IMR-90 (cell line): ENCODE measurements around the gene PITRM1. TPM values are rescaled to one million over a fixed set of nuclear protein-coding genes. Genes with fewer than 3 reads are reported as not detected.
A peak's percentile ranks its signal among the peaks of the same experiment; 100 is the strongest.

ENCODE experiments used
- ATAC-seq: fragments of 200-7000 bp; cut with Tn5 transposase; 2 replicates; pipeline ENCODE4 v1.9.1; 2020; ENCODE audit warnings: low read depth, mild to moderate bottlenecking, moderate library complexity
- BruUV-seq: library from RNA; stranded (reverse); fragments of 400-500 nt; replicated peaks from 2 replicates; lab custom pipeline; 2021; lab: Mats Ljungman, UMichigan
- CTCF ChIA-PET: fragments of 300-600 bp; formaldehyde crosslinking; extraction: SDS; loops from one replicate; lab custom pipeline; 2021; ENCODE audit warnings: antibody characterized with exemption; lab: Yijun Ruan, JAX
- POLR2A ChIA-PET: fragments of 300-600 bp; sonication (Branson Sonifier 250); formaldehyde crosslinking; loops from one replicate; lab custom pipeline; 2022; ENCODE audit warnings: antibody characterized with exemption; ENCODE audit not compliant: unreplicated experiment; lab: Charles Lee
- DNase-seq: peaks from one replicate; pipeline ENCODE4 v3.0.0; 2013
- H2AFZ ChIP-seq: replicated peaks from 2 replicates; pipeline ENCODE3; 2013; ENCODE audit warnings: low read length, mild to moderate bottlenecking; ENCODE audit not compliant: poor library complexity
- H2AK5ac ChIP-seq: 2 replicates; pipeline ENCODE4 v1.6.1; 2013; ENCODE audit warnings: low read depth, low read length, inconsistent platforms
- H2AK9ac ChIP-seq: replicated peaks from 2 replicates; pipeline ENCODE3; 2013; ENCODE audit warnings: mild to moderate bottlenecking, low read depth, low read length, moderate library complexity; ENCODE audit not compliant: poor library complexity
- H2BK120ac ChIP-seq: 2 replicates; pipeline ENCODE4 v1.6.1; 2013; ENCODE audit warnings: low read depth, low read length, inconsistent platforms
- H2BK15ac ChIP-seq: 3 replicates; pipeline ENCODE4 v1.6.1; 2013; ENCODE audit warnings: low read depth, low read length, inconsistent platforms
- H2BK20ac ChIP-seq: 2 replicates; pipeline ENCODE4 v1.6.1; 2013; ENCODE audit warnings: low read depth, mild to moderate bottlenecking, inconsistent platforms, low read length, moderate library complexity
- H2BK5ac ChIP-seq: 2 replicates; pipeline ENCODE4 v1.6.1; 2013; ENCODE audit warnings: mild to moderate bottlenecking, low read depth, low read length, inconsistent platforms; ENCODE audit not compliant: poor library complexity, severe bottlenecking
- H3K14ac ChIP-seq: replicated peaks from 2 replicates; pipeline ENCODE4 v1.6.1; 2013; ENCODE audit warnings: low read depth, low read length, inconsistent platforms
- H3K18ac ChIP-seq: 2 replicates; pipeline ENCODE4 v1.6.1; 2013; ENCODE audit warnings: low read depth, low read length, control low read depth
- H3K23ac ChIP-seq: 2 replicates; pipeline ENCODE4 v1.6.1; 2013; ENCODE audit warnings: low read depth, low read length, inconsistent platforms
- H3K27ac ChIP-seq: 2 replicates; pipeline ENCODE4 v1.5.1; 2013; ENCODE audit warnings: mild to moderate bottlenecking, control low read depth, low read length; ENCODE audit not compliant: insufficient read depth
- H3K27me3 ChIP-seq: 2 replicates; pipeline ENCODE4 v1.6.1; 2013; ENCODE audit warnings: low read length; ENCODE audit not compliant: control insufficient read depth, insufficient read depth
- H3K36me3 ChIP-seq: 2 replicates; pipeline ENCODE4 v1.6.1; 2013; ENCODE audit warnings: low read length, mixed read lengths; ENCODE audit not compliant: control insufficient read depth, insufficient read depth
- H3K4ac ChIP-seq: 2 replicates; pipeline ENCODE4 v1.6.1; 2013; ENCODE audit warnings: low read depth, low read length, inconsistent platforms
- H3K4me1 ChIP-seq: 2 replicates; pipeline ENCODE4 v1.6.1; 2013; ENCODE audit warnings: low read length, mixed read lengths; ENCODE audit not compliant: control insufficient read depth, insufficient read depth
- H3K4me2 ChIP-seq: 2 replicates; pipeline ENCODE4 v1.6.1; 2013; ENCODE audit warnings: low read depth, mild to moderate bottlenecking, control low read depth, low read length, moderate library complexity
- H3K4me3 ChIP-seq: 2 replicates; pipeline ENCODE4 v1.5.1; 2013; ENCODE audit warnings: low read depth, mild to moderate bottlenecking, control low read depth, low read length, moderate library complexity; ENCODE audit not compliant: insufficient read depth
- H3K56ac ChIP-seq: 2 replicates; pipeline ENCODE4 v1.6.1; 2013; ENCODE audit warnings: low read length, inconsistent platforms; ENCODE audit not compliant: insufficient read depth; ENCODE audit errors: extremely low read depth
- H3K79me1 ChIP-seq, 2 experiments: 2 replicates each; pipeline ENCODE4 v1.6.1; 2013; ENCODE audit warnings: low read length in 2 of 2, inconsistent platforms in 1 of 2, low read depth in 1 of 2
- H3K9ac ChIP-seq: 2 replicates; pipeline ENCODE4 v1.6.1; 2013; ENCODE audit warnings: low read depth, low read length, control low read depth
- H3K9me1 ChIP-seq: 2 replicates; pipeline ENCODE4 v1.6.1; 2013; ENCODE audit warnings: low read length, inconsistent platforms; ENCODE audit not compliant: insufficient read depth
- H3K9me3 ChIP-seq: 2 replicates; pipeline ENCODE4 v1.6.1; 2013; ENCODE audit warnings: low read length; ENCODE audit not compliant: control insufficient read depth, insufficient read depth
- H4K20me1 ChIP-seq: 2 replicates; pipeline ENCODE4 v1.6.1; 2013; ENCODE audit warnings: low read length, inconsistent platforms; ENCODE audit not compliant: insufficient read depth
- H4K5ac ChIP-seq: 2 replicates; pipeline ENCODE4 v1.6.1; 2013; ENCODE audit warnings: mild to moderate bottlenecking, low read depth, low read length, control low read depth
- H4K8ac ChIP-seq, 2 experiments: 2 replicates each; pipeline ENCODE4 v1.6.1; 2013; ENCODE audit warnings: low read depth in 2 of 2, low read length in 2 of 2, control low read depth in 1 of 2, inconsistent platforms in 1 of 2
- H4K91ac ChIP-seq: 2 replicates; pipeline ENCODE4 v1.6.1; 2013; ENCODE audit warnings: low read depth, low read length, inconsistent platforms; ENCODE audit not compliant: insufficient read depth
- BHLHE40 ChIP-seq: fragments of 150-350 bp; IDR thresholded peaks from 2 replicates; pipeline ENCODE4 v1.6.1; 2016; ENCODE audit warnings: mild to moderate bottlenecking, low read depth, low read length
- CEBPB ChIP-seq: IDR thresholded peaks from 2 replicates; pipeline ENCODE4 v1.6.1; 2012; ENCODE audit warnings: low read depth, low read length, improper control_type of control experiment
- CHD1 ChIP-seq: IDR thresholded peaks from 2 replicates; pipeline ENCODE4 v1.6.1; 2012; ENCODE audit warnings: low read depth, low read length, improper control_type of control experiment
- FOS ChIP-seq: fragments of 150-350 bp; IDR thresholded peaks from 2 replicates; pipeline ENCODE4 v1.6.1; 2016; ENCODE audit warnings: low read depth, low read length
- MAFK ChIP-seq: IDR thresholded peaks from 2 replicates; pipeline ENCODE4 v1.6.1; 2012; ENCODE audit warnings: low read depth, low read length, improper control_type of control experiment
- MAZ ChIP-seq: IDR thresholded peaks from 2 replicates; pipeline ENCODE4 v1.6.1; 2012; ENCODE audit warnings: low read depth, mild to moderate bottlenecking, low read length, improper control_type of control experiment, moderate library complexity, borderline replicate concordance
- NFE2L2 ChIP-seq: fragments of 150-350 bp; IDR thresholded peaks from 2 replicates; pipeline ENCODE4 v1.6.1; 2016; ENCODE audit warnings: low read depth, mild to moderate bottlenecking, low read length
- POLR2A ChIP-seq: IDR thresholded peaks from 2 replicates; pipeline ENCODE4 v1.6.1; 2012; ENCODE audit warnings: mild to moderate bottlenecking, low read depth, low read length
- RAD21 ChIP-seq: IDR thresholded peaks from 2 replicates; pipeline ENCODE4 v1.6.1; 2012; ENCODE audit warnings: low read length, improper control_type of control experiment
- RFX5 ChIP-seq: IDR thresholded peaks from 2 replicates; pipeline ENCODE4 v1.8.0; 2012; ENCODE audit warnings: low read depth, mild to moderate bottlenecking, low read length, moderate library complexity
- SMC3 ChIP-seq: fragments of 150-350 bp; IDR thresholded peaks from 2 replicates; pipeline ENCODE4 v1.6.1; 2016; ENCODE audit warnings: low read depth, mild to moderate bottlenecking, antibody characterized with exemption, low read length, moderate library complexity
- USF2 ChIP-seq: fragments of 150-350 bp; IDR thresholded peaks from 2 replicates; pipeline ENCODE4 v1.6.1; 2017; ENCODE audit warnings: mild to moderate bottlenecking, antibody characterized with exemption, low read length, low read depth
- WGBS, 2 experiments: methylation state at CpG; one replicate each; pipeline versions ENCODE4 v1.1.5 to v1.1.7; 2013; ENCODE audit warnings: missing lambda C conversion rate in 2 of 2; ENCODE audit not compliant: insufficient read length in 1 of 2; ENCODE audit errors: extremely low coverage in 2 of 2; 5-methylcytosine and 5-hydroxymethylcytosine counted together
- dilution Hi-C: fragments of 300-500 bp; cut with HindIII; formaldehyde crosslinking; loops from one replicate; pipeline ENCODE4 v1.14.3; 2018; ENCODE audit warnings: low sequenced_read_pairs; ENCODE audit not compliant: unreplicated experiment
- in situ Hi-C: fragments of 300-500 bp; cut with MboI; formaldehyde crosslinking; loops from 3 replicates; pipeline ENCODE4 v1.14.3; 2019; ENCODE audit warnings: low sequenced_read_pairs, inconsistent platforms, mixed read lengths
- intact Hi-C: fragments of 100-400 bp; cut with micrococcal nuclease; formaldehyde crosslinking; loops from 2 replicates; pipeline ENCODE4 v1.10.0; 2022
- polyA plus RNA-seq, 3 experiments: library from polyadenylated mRNA; depleted of rRNA; stranded (reverse); fragments of >200 nt; gene quantifications; 2 replicates each; pipeline ENCODE4 v1.2.3, GENCODE V29; 2012; ENCODE audit warnings: low replicate concordance in 1 of 3
- total RNA-seq: library from RNA; depleted of rRNA; stranded (reverse); fragments of >200 nt; gene quantifications from 2 replicates; pipeline ENCODE4 v1.2.3, GENCODE V29; 2012
- TF ChIP-seq, protein P1 (sequence below): conservative IDR thresholded peaks from 2 replicates; pipeline ENCODE4 v1.5.1; 2012; ENCODE audit warnings: mild to moderate bottlenecking, low read depth, low read length, improper control_type of control experiment

Gene PITRM1
- total and polyA plus RNA-seq, 2 of the 4 experiments (the other 2 are of a cell fraction): 97.1 to 124 TPM

- Histone ChIP-seq H3K9me1 (no peaks in the 10 kb centered on the region), H3K4me3 (no peak overlapping the region), H2AFZ (no peak overlapping the region), H4K91ac (no peak overlapping the region), H3K9me3 (no peaks in the 10 kb centered on the region), H3K27ac (no peak overlapping the region), H4K5ac (no peak overlapping the region), H3K36me3 (no peaks in the 10 kb centered on the region), H3K4me1 (peaks cover 4% of the 10 kb centered on the region; the same call in 1 of the 2 replicates), H2AK9ac (no peak overlapping the region), H2BK20ac (no peak overlapping the region), H2BK120ac (no peak overlapping the region), H3K14ac (no peak overlapping the region), H3K9ac (no peak overlapping the region), H2AK5ac (no peak overlapping the region), H2BK5ac (no peak overlapping the region), H3K27me3 (no peaks in the 10 kb centered on the region), H3K23ac (no peak overlapping the region), H3K79me1 (no peaks in the 10 kb centered on the region), H3K18ac (no peak overlapping the region), H3K56ac (no peak overlapping the region), H3K4me2 (no peak overlapping the region), H4K20me1 (no peaks in the 10 kb centered on the region), H2BK15ac (no peak overlapping the region), H4K8ac (no peak overlapping the region), H3K4ac (no peak overlapping the region)
- TF ChIP-seq NFE2L2 (no peak), POLR2A (no peak), BHLHE40 (no peak), MAFK (no peak), SMC3 (no peak), RAD21 (no peak), RFX5 (no peak), FOS (0 out of 2 replicates have a peak, but pooled peaks have one; percentile 21), CEBPB (peak; percentile 82), CHD1 (no peak), USF2 (no peak), MAZ (no peak)
- TF ChIP-seq, protein P1, sequence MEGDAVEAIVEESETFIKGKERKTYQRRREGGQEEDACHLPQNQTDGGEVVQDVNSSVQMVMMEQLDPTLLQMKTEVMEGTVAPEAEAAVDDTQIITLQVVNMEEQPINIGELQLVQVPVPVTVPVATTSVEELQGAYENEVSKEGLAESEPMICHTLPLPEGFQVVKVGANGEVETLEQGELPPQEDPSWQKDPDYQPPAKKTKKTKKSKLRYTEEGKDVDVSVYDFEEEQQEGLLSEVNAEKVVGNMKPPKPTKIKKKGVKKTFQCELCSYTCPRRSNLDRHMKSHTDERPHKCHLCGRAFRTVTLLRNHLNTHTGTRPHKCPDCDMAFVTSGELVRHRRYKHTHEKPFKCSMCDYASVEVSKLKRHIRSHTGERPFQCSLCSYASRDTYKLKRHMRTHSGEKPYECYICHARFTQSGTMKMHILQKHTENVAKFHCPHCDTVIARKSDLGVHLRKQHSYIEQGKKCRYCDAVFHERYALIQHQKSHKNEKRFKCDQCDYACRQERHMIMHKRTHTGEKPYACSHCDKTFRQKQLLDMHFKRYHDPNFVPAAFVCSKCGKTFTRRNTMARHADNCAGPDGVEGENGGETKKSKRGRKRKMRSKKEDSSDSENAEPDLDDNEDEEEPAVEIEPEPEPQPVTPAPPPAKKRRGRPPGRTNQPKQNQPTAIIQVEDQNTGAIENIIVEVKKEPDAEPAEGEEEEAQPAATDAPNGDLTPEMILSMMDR: no peak
- DNase-seq: peak; percentile 91
- no TSS peak for BruUV-seq
- in situ Hi-C loops: loop anchor here (25.0 kb wide), 1 partner anchor 1295 kb away; no protein-coding TSS in a partner anchor
- peak; percentile 87 for ATAC-seq
- intact Hi-C loops: no loop called here
- ChIA-PET POLR2A (no interaction called here), CTCF (no interaction called here)
- dilution Hi-C loops: no loop called here
- WGBS, 2 experiments: no CpG with 5 or more reads among the region's 2 CpGs
Observed at GRCh38 chr10:3217301-3217700, 44.7 kb upstream of the PITRM1 start.
